Stimulated activated CD8-positive, alpha-beta memory T cell treated with anti-CD3 and anti-CD28 coated beads, Interleukin-4, amount 100 ng/mL, for 24 hours (primary cell): ENCODE data around the gene GNG12.

Experiments used
- DNase-seq: peaks from one replicate; pipeline ENCODE4 v3.0.0-alpha.2; 2020; ENCODE audit warnings: low read depth

Gene GNG12

DNA sequence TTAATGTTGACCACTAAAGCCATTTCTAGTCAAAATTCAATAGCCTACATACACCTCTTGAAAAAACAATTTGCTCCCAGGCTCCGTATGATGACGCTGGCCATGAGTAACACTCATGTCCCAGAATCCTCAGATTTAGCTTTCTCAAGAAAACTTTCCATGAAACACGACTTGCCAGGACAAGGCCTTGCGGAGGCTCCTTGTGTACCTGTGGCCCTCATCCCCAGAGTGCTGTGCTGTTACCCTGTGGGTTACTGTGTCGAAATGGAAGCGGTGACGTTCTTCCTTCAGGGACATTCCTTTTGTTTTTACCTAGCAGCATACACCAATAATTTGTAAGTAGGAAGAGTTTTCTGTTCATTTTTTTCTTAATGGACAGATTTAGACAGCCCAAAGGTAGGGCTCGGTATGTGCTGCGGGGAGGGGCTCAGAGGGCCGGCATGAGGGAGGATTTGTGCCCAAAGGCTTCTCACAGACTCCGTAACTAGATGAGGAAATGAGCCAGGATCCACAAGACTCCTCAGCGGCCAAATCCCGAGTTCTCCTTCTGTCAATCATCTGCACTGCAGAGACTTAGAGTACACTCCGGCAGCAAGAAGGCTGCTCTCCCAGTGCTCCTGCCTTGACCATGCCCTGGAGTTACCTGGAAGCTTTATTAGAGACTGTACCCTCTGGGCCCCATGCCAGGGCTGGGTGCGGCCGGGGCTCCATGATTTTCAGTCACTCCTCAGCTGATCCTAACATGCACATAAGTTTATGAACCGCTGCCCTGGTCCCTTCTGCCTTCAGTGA, 17.8 kb downstream of the GNG12 start:
- no peak for DNase-seq

DNA sequence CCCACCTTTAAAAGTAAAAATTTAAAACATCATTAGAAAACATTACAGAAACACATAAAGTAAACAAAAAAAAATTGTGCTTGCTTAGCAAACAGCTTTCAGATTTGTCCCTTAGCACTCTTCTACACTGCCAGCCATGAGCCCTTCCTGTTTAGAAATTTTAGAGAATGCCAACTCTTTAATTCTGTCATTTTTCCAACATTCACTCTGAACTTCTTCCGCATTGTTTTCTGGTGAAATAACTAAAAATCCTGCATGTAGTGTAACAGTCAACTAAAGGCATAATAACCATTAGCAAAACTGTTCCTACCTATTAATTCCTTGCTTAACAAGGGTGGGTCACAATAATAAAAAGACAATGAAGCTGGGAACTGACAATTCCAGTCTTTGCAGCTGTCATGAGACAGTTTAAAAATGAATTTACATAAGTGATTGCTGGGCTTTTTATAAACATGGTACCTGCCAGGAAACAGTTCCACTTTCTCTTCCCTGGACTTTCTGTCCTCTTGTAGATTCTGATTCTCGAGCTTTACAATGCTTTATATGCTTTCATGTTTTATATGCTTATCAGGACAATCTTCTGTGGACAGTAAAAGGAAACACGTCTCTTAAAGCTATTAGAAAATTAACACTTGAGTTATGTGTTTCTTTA, 19.0 kb downstream of the GNG12 start:
- DNase-seq: no peak

DNA sequence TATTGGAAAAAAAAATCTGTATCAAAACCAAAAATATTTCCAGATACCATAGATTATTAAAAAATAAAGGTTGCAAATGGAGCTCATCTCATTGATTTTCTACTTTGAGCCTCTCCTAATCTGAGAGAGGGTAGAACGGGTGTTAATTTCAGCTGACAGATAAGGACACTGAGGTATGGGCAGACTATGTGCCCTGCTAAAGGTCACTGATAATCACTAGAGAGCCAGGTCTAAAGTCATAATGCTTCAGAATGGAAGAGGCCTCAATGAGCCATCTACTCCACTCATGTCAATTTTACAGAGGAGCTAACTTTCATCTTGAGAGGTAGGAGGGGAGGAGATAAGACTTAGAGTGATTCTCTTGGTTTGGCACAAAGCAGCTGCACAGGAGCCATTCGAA, 21.0 kb downstream of the GNG12 start:
- no peak for DNase-seq

DNA sequence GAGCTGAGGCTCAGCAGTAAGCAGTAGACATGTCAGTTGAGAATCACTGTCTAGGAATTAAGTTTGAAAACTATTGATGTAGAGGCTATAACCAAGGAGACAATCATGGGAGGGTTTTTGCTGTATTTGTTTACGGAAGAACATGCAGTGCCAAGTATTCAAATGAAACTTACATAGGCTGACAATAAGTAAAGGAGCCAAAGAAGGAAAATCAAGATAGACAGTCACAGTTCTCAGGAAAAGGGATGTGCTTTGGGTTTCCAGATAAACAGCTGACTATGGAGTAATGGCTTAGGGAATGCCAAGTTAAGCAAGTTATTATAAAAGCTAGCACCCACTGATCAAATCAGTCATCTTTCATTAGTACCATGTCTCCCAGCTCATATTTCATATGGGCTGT, 21.5 kb downstream of the GNG12 start:
- no peak for DNase-seq

DNA sequence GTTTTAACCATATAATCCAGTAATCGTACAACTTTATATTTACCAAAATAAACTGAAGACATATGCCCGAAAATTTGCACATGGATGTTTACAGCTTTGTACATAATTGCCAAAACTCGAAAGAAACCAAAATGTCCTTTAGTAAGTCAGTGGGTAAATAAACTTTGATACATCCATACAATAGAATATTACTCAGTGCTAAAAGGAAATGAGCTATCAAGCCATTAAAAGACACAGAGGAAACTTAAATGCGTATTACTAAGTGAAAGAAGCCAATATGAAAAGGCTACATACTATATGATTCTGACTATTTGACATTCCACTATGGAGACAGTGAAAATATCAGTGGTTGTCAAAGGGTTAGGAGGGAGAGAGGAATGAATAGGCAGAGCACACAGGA, 23.4 kb downstream of the GNG12 start:
- no peak for DNase-seq

DNA sequence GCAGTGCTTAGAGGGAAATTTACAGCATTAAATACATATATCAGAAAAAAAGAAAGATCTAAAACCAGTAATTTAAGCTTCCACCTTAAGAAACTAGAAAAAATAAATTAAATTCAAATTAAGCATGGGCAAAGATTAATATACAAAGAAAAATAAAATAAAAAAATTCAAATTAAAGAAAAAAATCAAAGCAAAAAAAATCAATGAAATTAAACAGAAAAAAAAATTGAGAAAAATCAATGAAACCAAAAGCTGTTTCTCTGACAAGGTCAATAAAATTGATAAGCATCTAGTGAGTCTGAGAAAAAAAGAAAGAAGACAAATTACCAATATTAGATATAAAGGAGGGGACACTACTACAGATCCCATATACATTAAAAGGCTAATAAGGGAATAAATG, 26.0 kb downstream of the GNG12 start:
- DNase-seq: no peak

DNA sequence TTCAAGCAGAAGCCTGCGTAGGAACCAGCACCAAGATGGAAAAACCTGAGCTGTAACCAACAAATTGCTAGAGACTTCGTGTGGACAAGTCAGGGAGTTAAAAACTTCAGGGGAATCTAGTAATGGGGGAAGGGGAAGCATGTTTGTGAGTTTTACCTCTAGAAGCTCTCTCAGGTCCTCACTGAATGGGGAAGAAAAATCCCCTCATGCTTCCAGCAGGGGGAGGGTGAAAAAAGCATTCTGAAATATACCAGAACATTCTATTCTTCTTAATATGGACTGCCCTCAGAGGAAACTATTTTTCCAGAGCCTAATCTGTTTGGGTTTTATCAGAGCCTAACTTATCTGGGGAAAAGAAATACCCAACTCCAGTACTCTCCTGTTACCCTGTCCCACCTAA, 28.6 kb downstream of the GNG12 start:
- no peak for DNase-seq

DNA sequence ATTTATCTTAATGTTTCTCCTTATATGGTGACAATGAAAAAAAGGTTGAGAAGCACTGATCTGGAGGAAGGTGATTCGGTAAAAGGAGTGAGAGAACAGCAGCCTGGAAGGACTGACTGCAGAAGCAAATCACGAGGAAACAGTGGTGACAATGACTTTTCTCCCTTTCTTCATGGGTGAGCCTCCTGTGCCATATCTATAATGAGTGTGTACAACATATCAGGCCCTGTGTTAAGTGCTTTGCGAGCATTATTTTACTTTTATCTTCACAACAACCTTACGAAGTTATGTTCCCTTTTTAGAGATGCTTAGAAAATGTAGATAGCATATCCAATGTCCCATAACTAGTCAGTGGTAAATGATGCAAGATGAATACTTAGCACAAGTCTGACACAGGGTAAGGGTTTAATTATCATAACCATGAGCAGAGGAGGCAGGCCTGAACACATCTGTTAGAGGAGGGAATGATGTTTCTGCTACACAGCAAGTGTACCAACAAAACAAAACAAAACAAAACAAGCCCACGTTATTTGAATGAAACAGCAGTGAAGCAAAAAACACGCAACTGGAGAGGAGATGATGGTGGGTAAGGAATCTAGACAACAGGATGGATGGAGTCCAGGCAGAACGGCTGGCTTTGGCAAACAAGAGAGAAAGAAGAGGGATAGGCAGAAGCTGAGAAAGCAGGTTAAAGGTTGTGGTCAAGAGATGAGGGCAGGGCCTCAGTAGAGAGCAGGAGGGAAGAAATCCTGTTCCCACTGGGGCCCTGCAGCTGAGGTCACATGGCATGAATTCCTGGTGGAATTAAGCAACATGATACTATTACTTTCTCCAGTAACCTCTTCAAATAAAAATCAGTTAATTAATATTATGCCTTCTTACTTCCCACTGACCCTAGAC, 29.6 kb downstream of the GNG12 start:
- no peak for DNase-seq

DNA sequence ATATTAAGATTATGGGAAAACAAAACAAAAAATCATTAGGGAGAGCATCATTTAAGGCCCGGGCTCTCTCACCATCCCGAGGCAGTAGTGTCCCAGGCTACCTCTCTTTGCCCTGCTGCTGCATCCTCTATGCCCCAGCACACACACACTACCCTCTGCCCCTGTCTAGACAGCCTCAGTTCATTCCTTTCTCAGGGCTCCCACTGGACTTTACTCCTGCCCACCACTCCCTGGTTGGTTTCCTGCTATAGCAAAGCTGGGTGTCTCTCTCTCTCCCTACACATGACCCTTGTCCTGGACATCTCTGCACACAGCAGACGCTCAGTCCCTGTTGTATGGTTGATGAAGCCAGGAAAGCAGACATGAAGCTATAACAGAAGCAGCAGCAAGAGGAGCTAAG, 30.7 kb downstream of the GNG12 start:
- DNase-seq: no peak

DNA sequence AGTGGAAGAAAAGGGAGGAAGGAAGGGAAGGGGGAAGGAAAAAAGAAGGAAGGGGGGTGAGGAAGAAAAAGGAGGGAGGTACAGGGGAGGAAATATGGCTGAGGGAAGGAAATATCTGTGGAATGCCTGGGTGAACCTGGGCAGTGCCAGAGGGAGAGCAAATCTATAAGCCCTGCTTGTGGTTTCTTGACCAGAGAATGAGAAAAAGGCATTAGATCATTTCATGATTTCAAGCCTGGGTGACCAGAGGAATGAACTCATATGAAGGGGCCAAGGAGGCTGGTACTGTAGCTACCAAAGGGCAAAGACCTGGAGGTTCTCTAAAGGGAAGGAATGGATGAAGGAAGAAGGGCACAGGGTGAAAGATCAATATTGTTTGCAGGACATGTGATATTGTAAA, 31.4 kb downstream of the GNG12 start:
- DNase-seq: no peak

DNA sequence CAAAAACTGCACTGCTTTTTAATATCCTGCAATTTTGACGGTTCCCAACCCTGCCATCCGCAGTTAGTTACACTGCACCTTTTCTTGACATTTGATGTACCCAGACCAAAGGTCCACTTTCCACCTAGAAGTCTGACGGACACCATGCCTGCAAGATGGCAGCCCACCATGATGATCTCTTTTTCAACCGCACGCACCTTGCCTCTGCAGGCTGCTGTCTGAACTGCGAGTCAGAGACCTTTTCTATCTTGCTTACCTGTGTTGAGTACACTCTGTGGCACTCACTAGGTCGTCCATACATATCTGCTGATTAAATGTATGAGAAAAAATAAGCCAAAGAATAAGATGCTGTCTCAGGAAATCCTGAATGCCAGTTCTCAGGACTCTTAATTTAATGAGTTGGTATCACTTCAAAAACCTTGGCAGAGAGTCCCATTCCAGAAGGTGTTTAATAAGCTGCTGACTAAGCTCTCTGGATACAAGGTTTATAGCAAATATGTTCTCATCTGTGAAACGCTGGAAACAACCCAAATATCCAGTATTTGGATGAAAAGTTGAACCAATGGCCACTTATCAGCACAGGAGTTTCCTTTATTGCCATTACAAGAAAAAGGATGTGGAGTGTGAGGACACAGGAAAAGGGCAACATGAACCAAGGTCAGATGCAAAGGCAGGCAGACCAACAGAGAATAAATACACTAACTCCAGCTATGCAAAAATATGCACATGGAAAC, 37.9 kb downstream of the GNG12 start:
- no peak for DNase-seq

DNA sequence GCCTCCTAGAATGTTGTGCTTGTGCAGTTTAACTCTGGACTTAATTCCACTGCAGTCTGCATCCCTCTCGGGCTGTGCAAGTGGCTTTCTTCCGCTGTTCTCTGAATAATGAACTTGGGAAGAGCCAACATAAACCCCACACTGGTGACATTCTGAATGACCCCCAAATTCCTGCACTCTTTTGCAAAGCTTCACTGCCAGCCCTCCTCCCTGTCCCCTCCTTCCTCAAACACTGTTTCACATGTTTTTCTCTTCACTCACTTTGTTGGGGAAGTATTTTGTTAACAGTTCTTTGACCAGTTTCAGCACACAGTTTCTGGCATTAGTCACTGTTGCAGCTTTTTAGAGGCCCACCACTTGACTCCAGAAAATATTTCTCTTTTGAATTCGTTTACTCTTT, 39.7 kb downstream of the GNG12 start:
- no peak for DNase-seq

DNA sequence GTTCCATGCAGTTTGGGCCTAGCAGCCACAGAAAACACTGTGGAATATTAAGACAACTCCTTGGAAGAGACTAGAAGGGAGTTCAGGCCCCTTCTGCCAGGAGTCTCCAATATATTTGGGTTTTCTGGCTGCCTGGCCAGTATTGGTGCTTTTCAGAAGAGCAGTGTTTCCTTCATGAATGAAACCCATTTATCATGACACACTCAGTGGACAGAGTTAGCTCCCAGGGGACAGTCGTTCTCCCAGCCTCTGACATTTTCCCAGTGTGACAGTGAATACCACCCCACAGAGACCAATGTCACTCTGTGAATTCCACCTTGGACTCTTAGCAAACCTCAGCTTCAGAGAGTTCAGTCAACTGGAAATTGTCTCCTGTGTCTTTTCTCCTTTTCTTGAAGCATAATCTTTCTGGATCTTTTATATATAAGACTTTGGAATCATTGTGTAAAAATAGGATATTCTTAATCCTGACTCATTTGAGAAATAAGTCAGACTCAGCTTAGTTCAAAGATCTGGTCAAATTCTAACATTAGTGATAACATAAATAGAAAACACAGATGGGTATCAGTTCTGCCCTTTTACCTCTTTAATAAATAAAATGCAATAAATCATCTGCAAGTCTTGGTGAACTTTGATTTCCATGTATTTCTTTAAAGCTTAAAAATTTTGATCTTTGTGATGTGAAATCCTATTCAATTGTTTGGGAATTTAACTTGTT, 40.4 kb downstream of the GNG12 start:
- no peak for DNase-seq

DNA sequence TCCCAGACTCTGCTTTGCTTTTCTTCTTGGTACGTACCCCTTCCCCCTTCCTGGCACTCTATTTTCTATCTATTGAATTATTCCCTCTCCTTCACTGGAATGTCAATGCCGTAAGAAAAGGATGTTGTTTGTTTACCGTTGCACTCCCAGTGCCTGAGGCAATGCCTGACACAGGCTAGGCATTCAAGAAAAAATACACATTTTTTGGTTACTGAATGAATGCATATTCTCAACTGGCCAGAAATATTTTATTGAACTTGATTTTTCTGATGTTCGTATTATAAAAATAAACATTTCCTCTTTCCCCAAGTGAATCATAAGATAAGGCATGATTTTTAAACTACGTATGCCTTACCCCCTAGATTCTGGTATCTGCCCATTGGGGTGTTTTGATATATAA, 41.2 kb downstream of the GNG12 start:
- DNase-seq: no peak

DNA sequence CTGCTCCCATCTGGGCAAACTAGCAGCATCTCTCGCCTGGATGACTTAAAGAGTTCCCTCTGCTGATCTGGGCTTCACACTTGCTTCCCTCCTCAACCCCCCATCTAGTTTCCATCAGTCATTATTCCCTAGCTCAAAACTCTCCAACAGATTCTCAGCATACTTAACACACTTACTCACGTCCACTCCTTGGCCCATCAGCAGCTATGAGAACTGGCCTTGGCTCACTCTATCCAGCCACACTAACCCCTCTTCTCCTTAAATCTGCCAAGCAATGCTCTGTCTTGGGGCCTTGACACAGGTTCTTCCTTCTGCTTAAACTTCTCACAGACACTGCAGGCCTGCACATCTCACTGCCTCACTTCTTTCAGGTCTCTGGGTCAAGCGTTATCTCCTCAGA, 41.6 kb downstream of the GNG12 start:
- no peak for DNase-seq

DNA sequence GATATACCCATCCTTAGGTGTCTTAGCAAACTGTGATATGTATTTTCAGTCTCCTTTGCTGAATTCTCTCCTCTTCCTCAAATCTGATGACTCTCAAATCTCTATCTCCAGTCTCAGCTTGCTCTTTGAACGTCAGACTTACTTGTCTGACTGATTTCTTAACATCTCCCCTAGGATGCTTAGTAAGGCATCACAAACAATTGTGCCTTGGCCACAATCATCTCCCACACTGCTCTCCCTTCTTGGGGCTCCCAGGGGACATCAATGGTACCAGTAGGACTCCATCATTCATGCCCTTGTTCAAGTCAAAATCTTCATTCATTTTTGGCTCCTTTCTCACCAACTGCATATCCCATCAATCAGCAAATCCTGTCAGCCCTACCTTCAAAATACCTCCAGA, 42.0 kb downstream of the GNG12 start:
- no peak for DNase-seq

DNA sequence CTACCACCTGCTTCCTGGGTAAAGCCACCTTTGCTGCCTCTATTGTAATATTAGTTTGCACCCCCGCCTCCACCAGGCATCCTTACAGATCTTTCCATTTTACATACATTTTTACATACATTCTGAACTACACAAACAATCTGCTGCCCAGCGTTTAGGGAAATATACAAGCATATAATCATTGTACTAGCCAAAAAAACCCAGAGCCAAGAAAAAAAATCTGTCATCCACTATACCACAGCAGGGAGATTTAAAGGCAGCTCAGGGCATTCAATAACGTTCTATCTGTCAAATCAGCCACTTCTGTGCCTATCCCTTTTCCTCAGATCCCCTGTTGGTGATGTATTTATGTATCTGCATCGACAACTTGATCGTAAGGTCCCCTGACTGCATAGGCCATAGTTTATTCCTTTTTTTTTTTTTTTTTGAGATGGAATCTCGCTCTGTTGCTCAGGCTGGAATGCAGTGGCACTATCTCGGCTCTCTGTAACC, 43.0 kb downstream of the GNG12 start:
- no peak for DNase-seq

DNA sequence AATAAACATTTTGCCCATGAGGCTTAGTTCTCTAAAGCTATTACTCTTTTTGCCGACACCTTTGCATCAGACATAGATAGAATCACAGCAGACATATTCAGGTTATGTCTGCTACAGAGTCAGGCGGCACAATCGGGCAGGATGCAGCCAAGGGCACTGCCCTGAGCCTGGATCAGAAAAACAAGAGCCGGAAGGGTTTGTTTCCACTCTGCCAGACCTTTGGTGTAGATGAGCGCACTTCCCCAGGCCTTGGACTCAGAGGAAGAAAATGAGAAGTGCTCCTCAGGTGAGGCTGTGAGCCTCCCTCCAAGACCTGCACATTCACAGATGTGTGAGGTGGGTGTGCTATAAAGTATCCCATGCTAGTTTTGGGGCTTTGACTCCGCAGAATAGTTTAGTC, 43.7 kb downstream of the GNG12 start:
- DNase-seq: no peak

DNA sequence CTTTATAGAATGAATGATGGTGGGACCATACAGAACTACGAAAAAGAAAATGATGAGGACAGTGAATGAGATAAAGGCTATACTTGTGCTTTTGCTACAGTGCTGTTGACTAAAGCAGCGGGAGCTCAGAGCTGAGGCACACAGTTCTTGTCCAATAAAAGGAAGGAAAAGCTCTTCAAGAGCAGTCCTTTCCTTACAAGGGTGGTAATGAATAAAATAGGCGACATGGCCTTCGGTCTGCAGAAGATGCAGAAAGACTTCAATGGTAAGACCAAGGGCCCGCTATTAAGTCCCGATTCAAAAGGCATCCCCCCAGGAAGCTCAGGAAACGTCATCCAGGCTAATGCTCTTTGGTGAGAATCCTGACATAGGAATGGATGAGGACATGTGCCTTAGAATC, 44.4 kb downstream of the GNG12 start:
- no peak for DNase-seq

DNA sequence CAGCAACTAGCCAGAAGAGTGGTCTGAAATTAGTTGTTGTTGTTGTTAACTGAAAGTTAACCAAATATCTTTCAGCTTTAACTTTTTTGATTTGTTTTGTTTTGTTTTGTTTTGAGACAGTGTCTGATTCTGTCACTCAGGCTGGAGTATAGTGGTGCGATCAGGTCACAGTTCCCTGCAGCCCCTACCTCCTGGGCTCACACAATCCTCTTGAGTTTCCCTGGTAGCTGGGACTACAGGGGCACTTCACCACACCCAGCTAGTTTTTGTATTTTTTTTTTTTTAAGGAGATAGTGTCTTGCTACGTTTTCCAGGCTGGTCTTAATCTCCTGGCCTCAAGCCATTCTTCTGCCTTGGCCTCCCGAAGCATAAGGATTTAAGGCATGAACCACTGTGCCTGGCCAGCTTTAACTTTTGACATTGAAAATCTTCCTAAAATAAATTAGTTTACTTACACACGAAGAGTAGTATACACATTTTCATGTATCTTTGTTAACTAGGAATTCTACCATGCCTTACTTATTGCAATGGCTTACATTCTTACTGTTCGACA, 45.0 kb downstream of the GNG12 start:
- DNase-seq: no peak

DNA sequence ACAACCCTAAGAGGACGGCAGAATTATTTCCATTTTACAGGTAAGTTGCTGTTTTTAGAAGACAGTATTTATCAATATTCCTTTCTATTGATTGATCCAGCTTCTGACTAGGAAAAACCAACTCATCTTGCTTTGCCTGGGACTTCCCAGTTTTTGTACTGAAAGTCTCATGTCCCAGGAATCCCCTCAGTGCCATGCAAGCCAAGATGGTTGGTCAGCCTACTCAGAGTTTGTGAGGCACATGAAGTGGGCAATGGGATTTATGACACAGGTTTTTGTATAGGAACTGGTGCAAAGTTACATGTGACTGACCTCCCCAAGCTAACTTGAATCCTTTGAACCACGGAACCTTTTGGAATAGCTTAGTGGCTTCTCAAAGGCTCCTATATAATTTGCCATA, 45.5 kb downstream of the GNG12 start:
- no peak for DNase-seq
